GM12864 (cell line): ENCODE measurements around the gene TSPAN3.

Source experiments
- DNase-seq: peaks from one replicate; pipeline ENCODE4 v3.0.0-alpha.2; 2011; ENCODE audit warnings: low read depth
- H3K4me3 ChIP-seq: 2 replicates; pipeline ENCODE4 v1.5.1; 2011; ENCODE audit warnings: mild to moderate bottlenecking, low read depth, low read length, control low read depth
- TF ChIP-seq, protein P1 (sequence below): IDR thresholded peaks from 2 replicates; pipeline ENCODE4 v1.5.1; 2011; ENCODE audit warnings: low read depth, mild to moderate bottlenecking, moderate library complexity, low read length, control low read depth, inconsistent platforms; ENCODE audit errors: missing control alignments

TSPAN3 gene

GRCh38 chr15:77046704-77047412 lies 24.1 kb downstream of the TSPAN3 start:
- DNase-seq: no peak
- H3K4me3 ChIP-seq: no peak overlapping the region

DNA sequence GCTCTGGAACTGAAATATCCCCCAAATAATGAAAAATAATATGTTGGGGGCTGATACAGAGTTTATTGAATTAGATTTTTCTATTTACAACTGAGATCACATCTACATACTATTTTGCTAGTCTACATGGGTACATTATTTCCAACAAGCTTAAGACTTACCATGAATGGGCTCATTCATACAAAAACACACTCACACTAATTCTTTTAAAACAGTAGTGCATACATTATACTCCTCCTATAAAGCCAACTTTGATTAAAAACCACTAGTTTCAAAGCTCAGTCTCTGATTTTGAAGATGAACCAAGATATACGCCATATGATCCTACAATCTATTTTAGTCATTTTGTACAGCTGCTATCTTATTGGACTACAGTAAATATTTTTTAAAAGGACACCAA lies 24.9 kb downstream of the TSPAN3 start:
- TF ChIP-seq, protein P1, sequence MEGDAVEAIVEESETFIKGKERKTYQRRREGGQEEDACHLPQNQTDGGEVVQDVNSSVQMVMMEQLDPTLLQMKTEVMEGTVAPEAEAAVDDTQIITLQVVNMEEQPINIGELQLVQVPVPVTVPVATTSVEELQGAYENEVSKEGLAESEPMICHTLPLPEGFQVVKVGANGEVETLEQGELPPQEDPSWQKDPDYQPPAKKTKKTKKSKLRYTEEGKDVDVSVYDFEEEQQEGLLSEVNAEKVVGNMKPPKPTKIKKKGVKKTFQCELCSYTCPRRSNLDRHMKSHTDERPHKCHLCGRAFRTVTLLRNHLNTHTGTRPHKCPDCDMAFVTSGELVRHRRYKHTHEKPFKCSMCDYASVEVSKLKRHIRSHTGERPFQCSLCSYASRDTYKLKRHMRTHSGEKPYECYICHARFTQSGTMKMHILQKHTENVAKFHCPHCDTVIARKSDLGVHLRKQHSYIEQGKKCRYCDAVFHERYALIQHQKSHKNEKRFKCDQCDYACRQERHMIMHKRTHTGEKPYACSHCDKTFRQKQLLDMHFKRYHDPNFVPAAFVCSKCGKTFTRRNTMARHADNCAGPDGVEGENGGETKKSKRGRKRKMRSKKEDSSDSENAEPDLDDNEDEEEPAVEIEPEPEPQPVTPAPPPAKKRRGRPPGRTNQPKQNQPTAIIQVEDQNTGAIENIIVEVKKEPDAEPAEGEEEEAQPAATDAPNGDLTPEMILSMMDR: no peak
- no peak overlapping the region for H3K4me3 ChIP-seq
- no peak for DNase-seq

More at GRCh38 chr15:77046704-77047412, 24.1 kb downstream of the TSPAN3 start:
- TF ChIP-seq, protein P1: no peak

GRCh38 chr15:77044228-77045042 lies 26.5 kb downstream of the TSPAN3 start:
- TF ChIP-seq, protein P1: no peak
- DNase-seq: no peak

DNA sequence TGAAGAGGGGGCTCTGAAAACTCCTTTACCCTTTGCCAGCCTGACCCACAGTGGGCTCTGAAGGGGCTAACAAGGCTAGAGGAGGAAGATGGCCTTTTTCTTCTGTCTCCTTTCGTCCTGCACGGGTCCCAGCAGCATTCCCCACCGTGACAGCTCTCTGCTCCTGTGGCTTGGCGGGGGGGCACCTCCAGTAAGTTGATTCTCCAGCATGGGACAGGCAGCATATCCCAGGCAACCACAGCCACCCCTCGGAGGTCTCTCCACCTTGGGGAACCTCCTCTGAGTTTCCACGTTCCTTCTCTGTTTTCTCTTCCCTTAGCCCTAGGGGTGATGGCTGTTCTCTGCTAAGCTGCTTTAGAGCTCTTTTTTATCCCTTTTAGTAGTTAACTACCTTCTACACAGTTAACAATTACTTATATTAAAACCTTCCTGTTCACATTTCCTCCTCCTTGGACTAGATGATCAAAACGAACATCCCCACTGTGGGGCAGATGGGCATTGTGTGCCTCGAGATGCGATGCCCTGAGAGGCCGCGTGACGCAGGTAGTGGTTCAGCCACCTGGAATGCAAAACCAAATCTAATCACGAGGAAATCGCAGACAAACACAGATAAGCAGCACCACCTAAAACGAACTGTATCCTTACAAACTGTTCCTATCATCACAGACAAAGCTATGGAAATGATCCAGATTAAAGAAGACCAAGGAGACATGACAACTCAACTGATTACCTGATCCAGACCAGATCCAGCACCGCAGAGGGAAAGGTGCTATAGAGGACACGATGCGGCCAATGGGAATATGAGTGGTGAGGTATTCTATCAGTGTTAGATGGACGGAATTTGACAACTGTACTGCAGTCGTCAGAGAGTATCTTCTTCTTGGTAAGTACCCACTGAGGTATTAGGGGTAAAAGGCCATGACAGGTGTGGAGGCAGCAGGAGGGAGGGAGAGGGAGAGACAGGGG lies 27.7 kb downstream of the TSPAN3 start:
- no peak for DNase-seq
- TF ChIP-seq, protein P1: no peak
- no peak overlapping the region for H3K4me3 ChIP-seq

More at GRCh38 chr15:77044228-77045042, 26.5 kb downstream of the TSPAN3 start:
- no peak overlapping the region for H3K4me3 ChIP-seq

DNA sequence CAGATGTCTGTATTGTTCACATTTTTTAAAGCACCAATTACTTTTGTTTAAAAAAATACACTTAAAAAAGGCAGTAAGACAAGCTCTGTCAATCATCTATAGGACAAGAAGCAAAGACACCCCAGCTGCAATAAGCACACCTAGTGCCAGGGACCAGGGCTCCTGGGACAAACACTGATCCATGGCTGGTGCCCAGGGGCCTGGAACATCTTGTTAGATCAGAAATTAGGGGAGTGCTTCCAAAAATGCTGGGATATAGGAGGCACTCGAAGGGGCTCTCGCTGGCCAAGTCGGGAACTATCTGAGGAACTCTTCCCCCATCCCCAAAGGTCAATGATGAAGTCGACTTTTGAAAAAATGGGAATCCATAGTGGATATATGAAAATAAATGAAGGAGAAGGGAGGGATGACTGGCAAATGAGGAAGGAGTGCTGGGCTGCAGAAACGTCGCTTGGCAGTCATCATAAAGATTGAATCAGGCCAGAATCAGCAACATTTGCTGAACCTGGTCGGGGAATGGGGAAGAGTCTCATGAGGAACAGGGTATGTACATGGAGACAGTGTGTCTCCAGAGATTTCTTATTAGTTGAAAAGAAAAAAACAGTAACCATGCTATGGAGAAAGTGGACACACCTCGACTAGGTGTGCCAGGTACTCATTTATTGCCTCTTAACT lies 28.5 kb downstream of the TSPAN3 start:
- TF ChIP-seq, protein P1: no peak
- DNase-seq: no peak
- no peak overlapping the region for H3K4me3 ChIP-seq

GRCh38 chr15:77040673-77041072 lies 30.2 kb downstream of the TSPAN3 start:
- DNase-seq: no peak
- no peak overlapping the region for H3K4me3 ChIP-seq
- TF ChIP-seq, protein P1: no peak
